Medulla oblongata (tissue), 1 donor: ENCODE results near the gene PCGF3.
"Not testable (repeated sequence)": the region's sequence is repeated elsewhere in the genome, so short reads cannot be mapped to it uniquely, and the experiment has no call there.

Experiments
- DNase-seq: peaks from one replicate; pipeline ENCODE4 v3.0.0-alpha.2; 2015; ENCODE audit errors: extremely low spot score

PCGF3 gene

GRCh38 chr4:668219-668618 lies 37.4 kb upstream of the PCGF3 start:
- DNase-seq: not testable (repeated sequence)

- DNase-seq: not testable (repeated sequence)
Observed at GRCh38 chr4:669806-670559, 35.6 kb upstream of the PCGF3 start.

DNA sequence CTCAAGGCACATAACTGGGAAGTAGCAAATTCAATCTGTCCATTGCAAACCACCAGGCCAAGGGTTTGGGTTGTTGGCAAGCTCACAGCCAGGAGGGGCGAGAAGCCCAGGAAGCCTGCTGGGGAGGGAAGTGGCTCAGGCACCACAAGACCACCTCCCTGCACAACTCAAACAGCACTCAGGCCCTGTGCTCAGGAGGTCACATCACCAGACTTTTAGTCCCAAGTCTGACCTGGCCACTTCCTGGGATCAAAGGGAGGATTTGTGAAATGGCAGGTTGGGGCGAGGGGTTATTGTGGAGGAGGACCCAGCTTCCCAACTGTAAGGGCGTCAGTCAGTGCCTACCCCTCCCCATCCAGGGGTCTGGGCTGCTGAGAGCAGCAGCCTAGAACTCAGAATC lies 33.9 kb upstream of the PCGF3 start:
- no peak for DNase-seq

DNA sequence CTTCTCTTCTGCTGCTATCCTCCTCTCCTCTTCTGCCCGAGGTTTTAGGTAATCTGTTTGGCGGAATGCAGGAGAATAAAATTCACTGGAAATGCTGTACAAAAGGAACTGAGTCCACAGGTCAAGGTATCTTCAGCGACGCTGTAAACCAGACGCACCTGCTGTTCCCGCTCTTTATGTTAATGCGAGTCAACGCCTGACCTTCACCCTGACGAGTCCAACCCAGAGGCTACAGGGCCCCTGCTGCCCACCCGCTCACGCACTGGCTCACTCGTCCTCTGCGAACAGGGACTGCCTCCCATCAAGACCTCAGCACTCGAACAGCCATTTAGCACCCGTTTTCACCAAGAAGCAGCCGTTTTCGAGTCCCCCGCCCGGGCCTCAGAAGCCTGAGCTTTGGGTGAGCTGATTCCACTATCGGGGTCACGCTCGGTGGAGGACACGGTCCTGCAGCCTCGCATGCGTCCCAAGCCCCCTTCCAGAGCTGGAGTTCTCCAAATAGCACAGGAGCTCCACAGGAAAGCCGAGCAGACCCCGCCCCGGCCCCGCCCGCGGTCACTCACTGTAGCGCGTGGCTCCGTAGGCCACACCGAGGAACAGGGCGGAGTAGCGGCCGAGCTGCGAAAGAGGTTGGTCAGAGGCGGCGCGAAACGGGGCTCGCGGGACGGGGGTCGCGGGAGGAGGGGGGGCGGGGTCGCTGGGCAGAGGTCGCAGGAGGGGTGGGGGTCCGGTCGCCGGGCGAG lies 32.1 kb upstream of the PCGF3 start:
- DNase-seq: no peak

DNA sequence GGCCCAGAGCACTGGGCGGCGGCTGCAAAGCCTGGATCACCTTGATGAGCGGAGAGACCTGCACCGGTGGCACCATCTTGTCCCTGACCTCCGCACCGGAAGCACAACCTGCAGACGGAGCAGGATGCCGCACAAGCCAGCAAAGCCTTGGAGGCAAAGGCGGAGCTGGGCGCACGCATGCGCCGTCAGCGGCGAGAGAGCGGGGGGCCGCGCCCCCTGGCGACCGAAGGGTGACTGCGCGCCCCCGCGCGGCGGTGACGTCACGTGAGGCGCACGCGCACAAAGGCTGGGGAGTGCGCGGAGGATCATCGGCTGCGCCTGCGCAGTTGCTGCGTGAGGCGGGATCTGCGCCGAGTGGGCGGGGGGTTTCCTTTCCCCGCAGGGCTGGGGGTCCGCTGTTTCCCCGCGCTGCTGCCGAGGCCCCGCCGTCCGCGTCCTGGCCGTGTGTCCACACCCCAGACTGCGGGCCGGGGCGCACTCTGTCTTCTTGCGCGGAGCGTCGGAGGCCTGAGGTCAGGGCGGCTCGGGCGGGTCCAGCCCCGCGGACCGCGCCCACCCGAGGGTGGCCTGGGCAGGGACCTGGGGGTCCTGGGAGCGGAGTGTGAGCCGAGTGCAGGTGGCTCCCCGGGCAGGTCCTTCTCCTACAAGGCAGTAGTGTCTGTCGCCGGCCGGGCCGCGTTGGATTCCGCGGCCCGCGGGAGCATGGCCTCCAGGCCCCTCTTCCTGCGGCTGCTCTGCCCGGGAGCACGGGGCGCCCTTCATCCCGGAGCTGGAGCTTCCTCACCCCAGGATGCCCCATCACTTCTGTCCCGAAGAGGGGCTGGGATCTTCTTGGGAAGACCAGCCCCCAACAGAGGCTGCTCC lies 31.2 kb upstream of the PCGF3 start, which contains the start of the genes ATP5ME and MYL5:
Gene ATP5ME (minus strand): TSS at position 105 of the 864 bp plus-strand sequence. CDS start 29 bp downstream, at position 76.
Gene MYL5 (plus strand): TSS at position 371 of the 864 bp plus-strand sequence. CDS start 3,485 bp downstream, outside the sequence.
- peak; percentile 98 for DNase-seq

DNA sequence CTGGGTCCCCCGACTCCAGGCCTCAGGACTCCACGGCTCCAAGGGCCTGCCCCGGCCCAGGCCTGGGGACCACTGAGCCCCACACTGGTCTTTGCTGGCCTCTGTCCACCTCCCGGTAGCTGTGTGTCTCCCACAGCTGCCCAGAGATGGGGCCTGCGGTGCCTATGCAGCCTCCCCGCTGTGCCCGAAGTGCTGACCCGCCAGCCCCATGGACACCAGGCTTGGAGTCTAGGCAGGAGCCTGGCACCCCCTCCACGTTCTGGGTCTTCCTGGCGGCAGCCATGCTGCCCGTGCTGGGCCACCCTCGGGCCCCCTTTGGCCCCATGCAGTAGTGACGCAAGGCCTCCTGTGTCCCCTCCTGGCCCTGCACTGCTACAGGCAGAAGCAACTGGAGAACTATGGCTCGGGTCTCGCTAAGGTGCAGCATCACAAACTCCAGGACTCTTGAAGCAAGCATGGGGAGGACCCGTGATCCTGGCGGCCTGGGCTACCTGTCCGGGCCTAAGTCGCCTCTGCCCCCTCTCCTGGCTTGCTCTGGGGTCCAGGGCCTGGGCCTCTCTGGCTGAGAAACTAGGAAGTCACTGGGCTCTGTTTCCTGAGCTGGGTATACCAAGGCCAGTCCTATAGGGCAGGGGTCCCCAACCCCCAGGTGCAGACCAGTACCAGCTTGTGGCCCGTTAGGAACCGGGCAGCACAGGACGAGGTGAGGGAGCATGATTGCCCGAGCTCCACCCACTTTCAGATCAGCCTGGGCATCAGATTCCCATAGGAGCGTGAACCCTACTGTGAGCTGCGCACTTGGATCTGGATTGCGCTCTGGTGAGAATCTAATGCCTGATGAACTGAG lies 30.4 kb upstream of the PCGF3 start:
- DNase-seq: peak; percentile 30

- DNase-seq: no peak
Observed at GRCh38 chr4:675980-676870, 29.4 kb upstream of the PCGF3 start.

DNA sequence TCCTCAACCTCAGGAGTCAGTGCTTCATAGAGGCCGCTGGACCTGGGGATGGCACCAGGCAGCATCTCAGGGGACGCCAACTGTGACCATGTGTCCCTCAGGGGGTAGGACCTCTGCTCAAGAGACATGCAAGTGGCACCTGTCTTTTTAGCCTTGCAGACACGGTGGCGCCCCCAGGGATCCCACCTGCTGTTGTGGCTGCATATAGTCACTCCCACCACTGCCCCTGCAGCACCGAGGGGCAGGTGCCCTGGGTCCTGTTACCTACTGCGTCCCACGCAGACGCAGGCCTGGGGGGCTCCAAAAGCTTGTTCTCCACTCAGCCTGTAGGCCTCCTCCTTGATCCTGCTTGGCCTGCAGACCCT lies 28.8 kb upstream of the PCGF3 start:
- no peak for DNase-seq

GRCh38 chr4:677431-678293 lies 28.0 kb upstream of the PCGF3 start:
- DNase-seq: no peak

- no peak for DNase-seq
Observed at GRCh38 chr4:678331-679103, 27.1 kb upstream of the PCGF3 start.

DNA sequence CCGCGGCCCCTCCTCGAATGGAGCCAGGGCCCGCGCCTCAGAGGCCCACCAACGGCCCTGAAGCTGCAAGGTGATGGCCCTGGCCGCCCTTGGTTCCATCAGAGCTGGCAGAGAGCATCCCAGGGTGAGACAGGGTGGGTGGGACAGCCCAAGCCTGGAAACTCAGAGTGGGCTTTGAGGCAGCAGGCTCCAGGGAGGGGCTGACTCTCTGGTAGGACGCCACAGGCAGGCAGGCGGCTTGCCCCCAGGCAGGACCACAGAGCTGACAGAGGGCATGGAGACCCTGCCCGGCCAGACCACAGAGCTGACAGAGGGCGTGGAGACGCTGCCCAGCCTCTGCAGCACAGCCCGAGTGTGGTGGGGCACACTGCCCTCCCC lies 26.5 kb upstream of the PCGF3 start:
- no peak for DNase-seq

- no peak for DNase-seq
Observed at GRCh38 chr4:679629-680028, 26.0 kb upstream of the PCGF3 start.

GRCh38 chr4:680091-680490 lies 25.5 kb upstream of the PCGF3 start:
- DNase-seq: no peak

GRCh38 chr4:680551-680927 lies 25.1 kb upstream of the PCGF3 start:
- DNase-seq: no peak

- peak; percentile 65 for DNase-seq
Observed at GRCh38 chr4:680928-681645, 24.5 kb upstream of the PCGF3 start.

GRCh38 chr4:681736-682451 lies 23.7 kb upstream of the PCGF3 start:
- DNase-seq: no peak

DNA sequence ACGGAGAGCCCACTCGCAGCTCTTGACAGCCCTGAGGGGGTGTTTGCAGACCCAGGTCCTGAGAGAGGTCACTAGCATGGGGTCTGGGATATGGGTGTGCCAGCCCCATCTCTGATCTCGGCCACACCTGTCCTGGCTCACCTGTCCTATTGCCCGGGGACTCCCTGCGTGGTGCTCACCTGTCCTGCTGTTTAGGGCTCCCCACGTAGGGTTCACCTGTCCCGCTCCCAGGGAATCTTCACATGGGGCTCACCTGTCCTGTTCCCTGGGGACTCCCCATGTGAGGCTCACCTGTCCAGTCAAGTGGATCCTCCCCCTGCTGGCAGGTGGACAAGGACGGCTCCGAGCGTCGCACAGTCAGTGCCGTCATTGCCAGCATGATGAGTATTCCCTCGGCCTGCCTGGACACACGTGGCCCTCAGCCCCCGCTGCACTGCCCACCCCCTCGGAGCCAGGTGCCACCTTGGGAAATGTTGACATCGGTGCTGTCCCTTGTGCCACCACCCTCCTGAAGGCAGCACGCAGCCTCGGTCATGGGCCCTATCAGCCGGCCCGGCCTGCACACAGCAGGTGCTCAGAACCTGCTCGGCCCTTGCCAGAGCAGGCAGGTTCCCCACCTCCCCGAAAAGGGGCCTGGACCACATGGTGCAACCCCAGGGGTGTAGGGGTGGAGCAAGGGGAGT lies 23.0 kb upstream of the PCGF3 start:
- DNase-seq: no peak
